ENCODE results near the gene RTL10.

GRCh38 chr22:19824212-19824925, 30.3 kb downstream of the RTL10 start:
- no peak for TF ChIP-seq SIN3A (IDR thresholded peaks at IDR 0.05; ENCODE audit: borderline replicate concordance, insufficient read depth, low read depth, low read length)
- no peak for TF ChIP-seq CTCF (IDR thresholded peaks at IDR 0.05)
- TF ChIP-seq TCF7L2 (IDR thresholded peaks at IDR 0.05; ENCODE audit: low read depth, low read length), result no peak
